HEK293 (cell line): Measurements from ENCODE around the gene ELANE.

Source experiments
- CTCF ChIA-PET: fragments of 350-600 bp; formaldehyde crosslinking; extraction: SDS; loops from one replicate; lab custom pipeline; 2021; ENCODE audit warnings: antibody characterized with exemption; lab: Yijun Ruan, JAX
- POLR2A ChIA-PET: fragments of 300-600 bp; formaldehyde crosslinking; extraction: SDS; loops from one replicate; lab custom pipeline; 2020; ENCODE audit warnings: antibody characterized with exemption, inconsistent platforms; lab: Yijun Ruan, JAX
- H3K27ac ChIP-seq: fragments of 200-500 bp; sonication (Bioruptor generic); 2 replicates; pipeline ENCODE4 v1.5.1; 2014; ENCODE audit warnings: low read depth, low read length, control low read depth, inconsistent platforms; ENCODE audit errors: extremely low read depth
- H3K36me3 ChIP-seq, 2 experiments: fragments of 200-500 bp in 1 of 2; sonication (Bioruptor generic) in 1 of 2; 1 replicate in 1 of 2; 2 replicates in 1 of 2; pipeline ENCODE4 v1.5.1; 2014 to 2017; ENCODE audit warnings: inconsistent platforms in 2 of 2, low read length in 2 of 2; ENCODE audit not compliant: control insufficient read depth in 2 of 2, insufficient read depth in 1 of 2
- H3K4me1 ChIP-seq: fragments of 200-500 bp; sonication (Bioruptor generic); 2 replicates; pipeline ENCODE4 v1.5.1; 2014; ENCODE audit warnings: mild to moderate bottlenecking, low read length, inconsistent platforms; ENCODE audit not compliant: control insufficient read depth, insufficient read depth
- H3K4me3 ChIP-seq: 2 replicates; pipeline ENCODE4 v1.5.1; 2011; ENCODE audit warnings: low read depth, mild to moderate bottlenecking, control low read depth, low read length, moderate library complexity
- H3K9me3 ChIP-seq: fragments of 200-500 bp; sonication (Bioruptor generic); 2 replicates; pipeline ENCODE4 v1.5.1; 2014; ENCODE audit warnings: low read depth, low read length, inconsistent platforms; ENCODE audit not compliant: control insufficient read depth, insufficient read depth
- KLF16 ChIP-seq: fragments of 450-650 bp; formaldehyde crosslinking; IDR thresholded peaks from 2 replicates; pipeline ENCODE4 v1.5.1; 2017; ENCODE audit warnings: missing biosample characterization, missing genetic modification characterization
- KLF8 ChIP-seq: fragments of 450-650 bp; formaldehyde crosslinking; IDR thresholded peaks from 2 replicates; pipeline ENCODE4 v1.5.1; 2016; ENCODE audit warnings: missing biosample characterization, missing genetic modification characterization
- KLF9 ChIP-seq: fragments of 450-650 bp; formaldehyde crosslinking; IDR thresholded peaks from 2 replicates; pipeline ENCODE4 v1.5.1; 2016; ENCODE audit warnings: missing biosample characterization, missing genetic modification characterization, low read depth
- SP2 ChIP-seq: fragments of 450-650 bp; formaldehyde crosslinking; IDR thresholded peaks from 2 replicates; pipeline ENCODE4 v1.5.1; 2016; ENCODE audit warnings: missing biosample characterization, missing genetic modification characterization
- SP7 ChIP-seq: fragments of 450-650 bp; formaldehyde crosslinking; IDR thresholded peaks from 2 replicates; pipeline ENCODE4 v1.5.1; 2016; ENCODE audit warnings: missing biosample characterization, missing genetic modification characterization
- YY1 ChIP-seq: fragments of 450-650 bp; formaldehyde crosslinking; IDR thresholded peaks from 2 replicates; pipeline ENCODE4 v1.5.1; 2018; ENCODE audit warnings: missing biosample characterization, missing genetic modification characterization
- YY2 ChIP-seq: fragments of 450-650 bp; formaldehyde crosslinking; IDR thresholded peaks from 2 replicates; pipeline ENCODE4 v1.5.1; 2016; ENCODE audit warnings: missing biosample characterization, missing genetic modification characterization
- ZBTB26 ChIP-seq: fragments of 450-650 bp; formaldehyde crosslinking; optimal IDR thresholded peaks from 2 replicates; pipeline ENCODE3; 2016; ENCODE audit warnings: missing biosample characterization, mild to moderate bottlenecking, missing genetic modification characterization
- ZBTB44 ChIP-seq: fragments of 450-650 bp; IDR thresholded peaks from 2 replicates; pipeline ENCODE4 v1.5.1; 2018; ENCODE audit warnings: missing biosample characterization, mild to moderate bottlenecking, missing genetic modification characterization
- ZBTB8A ChIP-seq: fragments of 450-650 bp; formaldehyde crosslinking; IDR thresholded peaks from 2 replicates; pipeline ENCODE4 v1.5.1; 2016; ENCODE audit warnings: missing biosample characterization, missing genetic modification characterization
- ZEB2 ChIP-seq: fragments of 450-650 bp; formaldehyde crosslinking; IDR thresholded peaks from 2 replicates; pipeline ENCODE4 v1.5.1; 2016; ENCODE audit warnings: missing biosample characterization, missing genetic modification characterization
- ZIC2 ChIP-seq: fragments of 450-650 bp; formaldehyde crosslinking; IDR thresholded peaks from 2 replicates; pipeline ENCODE4 v1.5.1; 2016; ENCODE audit warnings: missing biosample characterization, missing genetic modification characterization
- ZNF10 ChIP-seq: fragments of 450-650 bp; formaldehyde crosslinking; IDR thresholded peaks from 2 replicates; pipeline ENCODE4 v1.5.1; 2017; ENCODE audit warnings: missing biosample characterization, missing genetic modification characterization
- ZNF121 ChIP-seq: fragments of 450-650 bp; formaldehyde crosslinking; IDR thresholded peaks from 2 replicates; pipeline ENCODE4 v1.5.1; 2016; ENCODE audit warnings: missing biosample characterization, missing genetic modification characterization
- ZNF148 ChIP-seq: fragments of 450-650 bp; formaldehyde crosslinking; IDR thresholded peaks from 2 replicates; pipeline ENCODE4 v1.5.0; 2017; ENCODE audit warnings: missing biosample characterization, missing genetic modification characterization, borderline replicate concordance
- ZNF223 ChIP-seq: fragments of 450-650 bp; formaldehyde crosslinking; IDR thresholded peaks from 2 replicates; pipeline ENCODE4 v1.5.1; 2016; ENCODE audit warnings: missing biosample characterization, missing genetic modification characterization
- ZNF24 ChIP-seq: fragments of 450-650 bp; formaldehyde crosslinking; IDR thresholded peaks from 2 replicates; pipeline ENCODE4 v1.5.1; 2016; ENCODE audit warnings: missing biosample characterization, missing genetic modification characterization
- ZNF311 ChIP-seq: fragments of 450-650 bp; formaldehyde crosslinking; IDR thresholded peaks from 2 replicates; pipeline ENCODE4 v1.5.1; 2017; ENCODE audit warnings: missing biosample characterization, missing genetic modification characterization, borderline replicate concordance
- ZNF335 ChIP-seq: fragments of 450-650 bp; formaldehyde crosslinking; conservative IDR thresholded peaks from 2 replicates; pipeline ENCODE4 v1.5.1; 2016; ENCODE audit warnings: missing biosample characterization, missing genetic modification characterization
- ZNF394 ChIP-seq: fragments of 450-650 bp; formaldehyde crosslinking; IDR thresholded peaks from 2 replicates; pipeline ENCODE4 v1.5.1; 2016; ENCODE audit warnings: missing biosample characterization, missing genetic modification characterization, mild to moderate bottlenecking, moderate library complexity, borderline replicate concordance
- ZNF558 ChIP-seq: fragments of 450-650 bp; formaldehyde crosslinking; IDR thresholded peaks from 2 replicates; pipeline ENCODE4 v1.5.1; 2016; ENCODE audit warnings: missing biosample characterization, missing genetic modification characterization
- ZNF580 ChIP-seq: fragments of 450-650 bp; formaldehyde crosslinking; IDR thresholded peaks from 2 replicates; pipeline ENCODE4 v1.5.1; 2016; ENCODE audit warnings: missing biosample characterization, missing genetic modification characterization
- ZNF600 ChIP-seq: fragments of 450-650 bp; formaldehyde crosslinking; IDR thresholded peaks from 2 replicates; pipeline ENCODE4 v1.5.1; 2016; ENCODE audit warnings: missing biosample characterization, missing genetic modification characterization
- ZNF629 ChIP-seq: fragments of 450-650 bp; formaldehyde crosslinking; IDR thresholded peaks from 2 replicates; pipeline ENCODE4 v1.5.1; 2017; ENCODE audit warnings: missing biosample characterization, missing genetic modification characterization
- ZNF639 ChIP-seq: fragments of 450-650 bp; formaldehyde crosslinking; IDR thresholded peaks from 2 replicates; pipeline ENCODE4 v1.5.1; 2016; ENCODE audit warnings: missing biosample characterization, missing genetic modification characterization
- ZNF704 ChIP-seq: fragments of 450-650 bp; formaldehyde crosslinking; IDR thresholded peaks from 2 replicates; pipeline ENCODE4 v1.5.1; 2016; ENCODE audit warnings: missing biosample characterization, missing genetic modification characterization
- ZNF76 ChIP-seq: fragments of 450-650 bp; formaldehyde crosslinking; IDR thresholded peaks from 2 replicates; pipeline ENCODE4; 2016; ENCODE audit warnings: low read depth, missing biosample characterization, missing genetic modification characterization, borderline replicate concordance
- ZNF830 ChIP-seq: fragments of 450-650 bp; IDR thresholded peaks from 2 replicates; pipeline ENCODE4 v1.5.0; 2018; ENCODE audit warnings: missing biosample characterization, missing genetic modification characterization, low read depth, mild to moderate bottlenecking, moderate library complexity
- ZNF843 ChIP-seq: fragments of 450-650 bp; formaldehyde crosslinking; IDR thresholded peaks from 2 replicates; pipeline ENCODE4 v1.5.1; 2016; ENCODE audit warnings: missing biosample characterization, missing genetic modification characterization

Gene ELANE

GRCh38 chr19:892894-893689 is 41.0 kb downstream of the ELANE start, which contains the start of the genes MED16 and RNU6-9:
MED16 (minus strand) TSS chr19:893187; CDS start chr19:891131, 2,056 bp downstream.
RNU6-9 (plus strand) TSS chr19:893484.
- peak within 1 kb of the TSS; percentile 96 for H3K27ac ChIP-seq
- H3K4me1 ChIP-seq, result no peaks in the 10 kb centered on the region
- POLR2A ChIA-PET, result interaction anchor here (0.6 to 2.6 kb wide), 7 partner anchors 15 to 376 kb away, joined by 3 to 13 read pairs (median 6); partner anchors contain the start of gene CIRBP
- H3K9me3 ChIP-seq, result no peaks in the 10 kb centered on the region
- CTCF ChIA-PET, result interaction anchor here (0.6 to 1.1 kb wide), 5 partner anchors 29 to 122 kb away, joined by 3 to 7 read pairs (median 3); no protein-coding TSS in a partner anchor
- peak within 1 kb of the TSS; percentile 91 for H3K4me3 ChIP-seq
- peaks cover 0 to 31% of the 10 kb centered on the region in 2 experiments; a peak in 2 of 3 replicates for H3K36me3 ChIP-seq
- TF ChIP-seq YY2 (tag by site-specific recombination), result 0 out of 2 replicates have a peak, but pooled peaks have one; percentile 31
- TF ChIP-seq SP2 (tag by site-specific recombination), result peak; percentile 57
- peak; percentile 82; the same call in 1 of the 2 replicates for TF ChIP-seq ZNF639 (tag by site-specific recombination)
- no peak for TF ChIP-seq ZNF10 (tag by site-specific recombination)
- no peak for TF ChIP-seq ZNF311 (tag by site-specific recombination)
- peak; percentile 40; the same call in 1 of the 2 replicates for TF ChIP-seq ZNF580 (tag by site-specific recombination)
- no peak for TF ChIP-seq ZNF600 (tag by site-specific recombination)
- TF ChIP-seq ZBTB26 (tag by site-specific recombination), result peak; percentile 44
- no peak for TF ChIP-seq ZNF223 (tag by site-specific recombination)
- peak; percentile 75 for TF ChIP-seq ZEB2 (tag by site-specific recombination)
- 0 out of 2 replicates have a peak, but pooled peaks have one; percentile 29 for TF ChIP-seq ZNF335
- no peak for TF ChIP-seq ZBTB44 (tag by site-specific recombination)
- peak; percentile 77 for TF ChIP-seq KLF9 (tag by site-specific recombination)
- peak; percentile 63; the same call in 1 of the 2 replicates for TF ChIP-seq KLF16 (tag by site-specific recombination)
- TF ChIP-seq YY1 (tag by site-specific recombination), result peak; percentile 69
- TF ChIP-seq ZNF148 (tag by site-specific recombination), result no peak
- TF ChIP-seq ZNF629, result peak; percentile 67
- TF ChIP-seq ZIC2, result no peak
- TF ChIP-seq ZNF394 (tag by site-specific recombination), result peak; percentile 37; the same call in 1 of the 2 replicates
- TF ChIP-seq ZNF76 (tag by site-specific recombination), result peak; percentile 97
- TF ChIP-seq KLF8 (tag by site-specific recombination), result peak; percentile 88
- TF ChIP-seq SP7 (tag by site-specific recombination), result peak; percentile 72
- TF ChIP-seq ZNF843 (tag by site-specific recombination), result 0 out of 2 replicates have a peak, but pooled peaks have one; percentile 16
- TF ChIP-seq ZNF558 (tag by site-specific recombination), result peak; percentile 63; the same call in 1 of the 2 replicates
- peak; percentile 38; the same call in 1 of the 2 replicates for TF ChIP-seq ZNF24 (tag by site-specific recombination)
- TF ChIP-seq ZNF704 (tag by site-specific recombination), result no peak
- TF ChIP-seq ZBTB8A, result peak; percentile 49
- TF ChIP-seq ZNF121 (tag by site-specific recombination), result peak; percentile 72; the same call in 1 of the 2 replicates
- no peak for TF ChIP-seq ZNF830 (tag by site-specific recombination)
